ENCODE data around the gene NR5A2. TPM values are rescaled to one million over a fixed set of nuclear protein-coding genes. Genes with fewer than 3 reads are reported as not detected.

The NR5A2 gene
- total RNA-seq, 4 donors from 2014 or later, result 5.0 to 21.5 (median 11.8) TPM

- TF ChIP-seq POLR2A (IDR thresholded peaks at IDR 0.05) (no peak), CTCF (IDR thresholded peaks at IDR 0.05) (no peak)
- H3K4me3 ChIP-seq, result no peak overlapping the region
- intact Hi-C loops (cut with DNase I; ENCODE audit: low total_unique reads), result no loop called here
- no peaks in the 10 kb centered on the region for H3K4me1 ChIP-seq
- H3K27ac ChIP-seq, result no peak overlapping the region
- no peaks in the 10 kb centered on the region for H3K27me3 ChIP-seq
- H3K36me3 ChIP-seq, result no peaks in the 10 kb centered on the region
- H3K9me3 ChIP-seq, result no peaks in the 10 kb centered on the region
- DNase-seq, result no peak
These were observed 196.1 kb downstream of the NR5A2 start for GRCh38 chr1:200223613-200224012.

DNA sequence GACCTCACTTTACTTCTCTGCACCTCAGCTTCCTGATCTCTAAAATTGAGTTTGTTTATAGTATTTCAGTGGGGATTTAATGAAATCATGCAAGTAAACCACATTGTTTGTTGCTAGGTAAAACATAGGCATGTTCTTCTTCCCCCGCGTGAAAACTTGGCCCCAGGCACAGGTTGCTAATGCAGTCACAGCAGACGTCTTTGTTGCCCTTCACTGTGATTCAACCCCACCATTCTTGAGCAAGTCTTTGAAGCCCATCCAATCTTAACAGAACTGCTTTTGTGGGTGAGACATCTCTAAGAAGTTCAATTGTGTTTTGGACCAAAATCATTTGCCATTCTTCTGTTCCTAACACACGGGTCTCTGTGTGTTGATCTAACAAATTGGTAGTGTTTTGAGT, 196.8 kb downstream of the NR5A2 start:
- Histone ChIP-seq H3K27me3 (no peaks in the 10 kb centered on the region), H3K4me1 (no peaks in the 10 kb centered on the region), H3K36me3 (no peaks in the 10 kb centered on the region), H3K9me3 (no peaks in the 10 kb centered on the region), H3K4me3 (no peak overlapping the region), H3K27ac (no peak overlapping the region)
- TF ChIP-seq CTCF (IDR thresholded peaks at IDR 0.05), result no peak
- TF ChIP-seq POLR2A (IDR thresholded peaks at IDR 0.05), result no peak
- intact Hi-C loops (cut with DNase I; ENCODE audit: low total_unique reads), result no loop called here
- DNase-seq, result no peak

- Histone ChIP-seq H3K27ac (no peak overlapping the region), H3K4me3 (no peak overlapping the region), H3K36me3 (no peaks in the 10 kb centered on the region), H3K27me3 (no peaks in the 10 kb centered on the region), H3K4me1 (no peaks in the 10 kb centered on the region), H3K9me3 (no peaks in the 10 kb centered on the region)
- intact Hi-C loops (cut with DNase I; ENCODE audit: low total_unique reads), result no loop called here
- DNase-seq, result no peak
- TF ChIP-seq POLR2A (IDR thresholded peaks at IDR 0.05) (no peak), CTCF (IDR thresholded peaks at IDR 0.05) (no peak)
These were observed 198.9 kb downstream of the NR5A2 start for GRCh38 chr1:200226268-200226968.

DNA sequence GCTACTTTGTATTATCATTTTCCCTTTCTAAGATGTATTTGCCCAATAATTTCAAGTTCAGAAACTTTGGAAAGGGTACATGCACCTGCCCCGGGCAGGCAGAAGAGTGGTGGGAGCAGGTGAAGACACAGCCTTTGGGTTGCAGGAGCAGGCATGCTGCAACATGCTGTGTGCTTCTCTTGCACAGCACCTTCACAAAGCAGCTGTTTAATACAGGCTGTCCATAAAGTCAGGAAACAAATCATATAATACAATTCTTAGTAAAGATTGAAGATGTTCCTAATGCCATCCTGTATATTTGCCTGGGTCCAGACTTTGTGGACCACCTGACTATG, 199.4 kb downstream of the NR5A2 start:
- Histone ChIP-seq H3K27ac (no peak overlapping the region), H3K36me3 (no peaks in the 10 kb centered on the region), H3K27me3 (no peaks in the 10 kb centered on the region), H3K4me1 (no peaks in the 10 kb centered on the region), H3K4me3 (no peak overlapping the region), H3K9me3 (no peaks in the 10 kb centered on the region)
- intact Hi-C loops (cut with DNase I; ENCODE audit: low total_unique reads), result no loop called here
- no peak for DNase-seq
- no peak for TF ChIP-seq POLR2A (IDR thresholded peaks at IDR 0.05)
- TF ChIP-seq CTCF (IDR thresholded peaks at IDR 0.05), result no peak

Small RNA genes lying within 50 kb of the gene (small RNA-seq; reads per million reads assigned to genes)
- gene RNU6-570P (not detected), gene RNU6-609P (not detected), gene RNU6-716P (not detected)
